Measurements from ENCODE around the gene SEMA3F.
A peak's percentile ranks its signal among the peaks of the same experiment; 100 is the strongest.

SEMA3F gene

DNA sequence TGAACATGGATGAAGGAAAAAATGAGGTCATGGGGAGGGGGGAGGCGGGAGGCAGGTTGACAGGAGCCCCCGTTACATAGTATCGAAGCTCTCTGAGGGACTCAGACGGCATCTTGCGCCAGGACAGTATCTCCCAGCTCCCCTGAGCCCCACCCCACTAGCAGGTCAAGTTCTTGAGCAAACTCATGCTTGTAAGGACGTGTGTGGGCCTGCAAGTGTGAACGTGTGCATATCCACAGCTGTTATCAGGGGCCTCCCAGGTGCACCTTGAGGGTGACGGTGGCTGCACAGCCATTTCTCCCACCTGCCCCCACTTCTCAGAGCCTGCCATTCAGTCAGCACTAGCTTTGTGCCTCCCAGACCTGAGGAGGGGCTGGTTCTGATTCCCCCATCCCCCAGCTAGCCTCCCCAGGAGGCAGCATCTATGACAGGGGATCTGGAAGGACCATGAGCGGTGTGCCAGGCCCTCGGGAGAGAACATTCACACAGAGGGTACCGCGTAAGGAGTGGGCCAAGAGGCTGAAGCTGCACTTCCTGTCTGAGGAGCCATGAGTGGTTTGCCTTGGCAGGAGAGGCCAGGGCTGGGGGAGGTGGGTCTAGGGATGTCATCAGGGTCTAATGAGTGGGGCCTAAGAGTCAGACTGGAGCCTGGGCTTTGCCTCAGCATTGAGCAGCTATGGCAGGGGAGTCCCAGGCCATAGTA, 2.9 kb downstream of the SEMA3F start:
- DNase-seq = peak; percentile 27

DNA sequence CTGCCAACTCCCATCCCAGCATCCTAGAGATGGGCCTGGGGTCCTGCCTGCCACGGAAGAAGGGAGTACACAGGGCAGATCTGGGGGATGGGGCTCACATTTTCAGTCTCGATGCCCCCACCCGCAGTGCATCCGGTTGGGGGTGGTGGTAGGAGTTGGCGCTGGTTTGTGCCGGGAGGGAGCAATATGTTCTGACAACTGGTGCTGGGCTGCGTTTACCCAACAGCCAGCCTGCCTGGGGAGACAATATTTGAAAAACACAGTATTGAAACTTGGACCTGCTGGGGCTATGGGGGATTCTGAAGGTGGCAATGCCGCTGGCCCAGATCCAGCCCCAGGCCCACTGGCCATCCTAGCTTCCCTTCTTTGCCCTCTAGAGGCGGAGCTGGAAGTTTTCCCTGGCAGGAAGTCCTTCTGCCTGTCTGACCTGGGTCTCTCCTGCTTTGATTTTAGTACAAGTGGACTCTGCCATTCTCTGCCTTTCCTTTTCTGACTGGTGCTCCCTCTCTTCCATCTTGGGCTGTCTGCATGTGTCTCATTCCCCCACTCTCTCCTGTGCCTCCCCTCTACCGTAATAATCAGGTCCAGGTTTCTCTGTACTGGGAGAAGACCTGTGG, 3.5 kb downstream of the SEMA3F start:
- no peak for DNase-seq

DNA sequence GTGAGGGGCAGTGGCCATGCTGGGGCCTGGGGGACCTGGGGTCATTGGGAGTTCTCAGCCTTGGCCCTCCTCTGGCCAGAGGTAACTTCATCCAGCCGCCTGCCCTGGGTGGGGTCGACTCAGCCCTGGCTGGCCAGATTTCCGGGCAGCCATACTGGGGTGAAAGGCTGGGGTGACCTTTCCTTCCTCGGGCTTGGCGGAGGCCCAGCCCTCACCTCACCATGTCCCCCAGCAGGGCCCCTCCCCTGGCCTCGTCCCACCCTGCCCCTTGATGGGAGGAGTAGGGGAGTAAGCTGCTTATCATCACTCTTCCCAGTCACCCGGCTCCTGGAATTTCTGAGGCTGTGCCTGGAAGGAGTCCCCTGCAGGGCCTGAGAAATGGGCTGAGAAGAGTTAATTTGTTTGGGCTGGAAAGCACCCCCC, 5.4 kb downstream of the SEMA3F start:
- DNase-seq = no peak

DNA sequence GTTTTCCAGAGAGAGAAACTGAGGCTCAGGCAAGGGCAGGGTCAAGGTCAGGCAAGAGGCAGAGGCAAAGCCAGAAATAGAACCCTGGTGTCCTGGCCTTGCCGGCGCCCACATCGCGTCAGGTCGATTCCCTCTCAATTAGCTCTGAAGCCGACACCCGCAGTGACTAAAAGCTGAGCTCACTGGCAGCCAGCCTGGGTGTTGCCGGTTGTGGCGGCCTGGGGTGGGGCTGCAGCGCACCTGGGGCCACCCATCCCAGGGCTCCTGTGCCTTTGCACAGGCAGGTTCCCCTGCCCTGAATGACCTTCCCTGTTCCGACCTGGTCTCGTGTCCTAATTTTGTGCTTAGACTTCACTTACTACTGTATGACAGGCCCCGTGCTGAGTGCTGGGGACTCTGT, 6.2 kb downstream of the SEMA3F start:
- peak; percentile 15 for DNase-seq

- DNase-seq = peak; percentile 46
Measured at GRCh38 chr3:50162034-50162883, 7.1 kb downstream of the SEMA3F start.

GRCh38 chr3:50163572-50164455, 8.7 kb downstream of the SEMA3F start:
- no peak for DNase-seq

GRCh38 chr3:50164481-50164880, 9.4 kb downstream of the SEMA3F start:
- no peak for DNase-seq

GRCh38 chr3:50164984-50165909, 10.1 kb downstream of the SEMA3F start:
- no peak for DNase-seq

GRCh38 chr3:50165910-50166538, 10.9 kb downstream of the SEMA3F start:
- peak; percentile 33 for DNase-seq

DNA sequence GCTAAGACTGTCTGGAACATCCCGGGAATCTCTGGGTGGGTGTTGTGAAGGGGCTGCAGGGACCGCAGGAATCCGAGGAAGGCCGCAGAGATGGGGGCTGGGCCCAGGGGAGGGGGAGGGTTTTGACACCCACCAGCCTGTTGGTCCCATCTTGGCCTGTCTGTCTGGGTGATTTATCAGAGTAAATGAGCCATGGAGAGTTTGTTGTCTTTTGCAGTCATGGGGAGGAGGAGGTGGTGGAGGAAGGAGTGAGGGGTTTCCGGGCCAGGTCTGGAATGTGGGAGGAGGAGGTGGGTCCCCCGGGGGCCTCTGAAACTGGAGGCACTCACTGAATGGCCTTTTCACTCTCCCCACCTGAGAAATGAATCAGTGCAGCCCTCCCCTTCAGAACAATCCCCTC, 11.5 kb downstream of the SEMA3F start:
- DNase-seq = peak; percentile 60

GRCh38 chr3:50167069-50167840, 12.1 kb downstream of the SEMA3F start:
- peak; percentile 81 for DNase-seq

DNA sequence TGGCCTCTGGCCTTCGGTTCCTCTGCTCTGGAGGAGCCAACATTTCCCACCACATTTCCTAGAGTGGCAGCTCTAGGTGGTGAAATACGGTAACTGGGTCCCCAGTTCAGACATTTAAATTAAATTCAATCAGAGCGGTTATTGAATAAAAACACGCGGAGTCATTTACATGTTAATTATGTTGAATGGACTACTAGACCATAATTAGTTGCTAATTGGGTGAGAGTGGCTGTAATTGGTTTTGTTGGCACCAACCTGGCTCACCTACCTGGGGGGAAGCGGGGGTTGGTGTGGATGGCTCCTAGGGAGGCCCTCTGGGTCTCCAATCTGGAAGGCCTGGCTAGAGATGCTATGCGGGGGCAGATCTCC, 12.7 kb downstream of the SEMA3F start:
- no peak for DNase-seq

GRCh38 chr3:50168388-50168787, 13.3 kb downstream of the SEMA3F start:
- DNase-seq = no peak

DNA sequence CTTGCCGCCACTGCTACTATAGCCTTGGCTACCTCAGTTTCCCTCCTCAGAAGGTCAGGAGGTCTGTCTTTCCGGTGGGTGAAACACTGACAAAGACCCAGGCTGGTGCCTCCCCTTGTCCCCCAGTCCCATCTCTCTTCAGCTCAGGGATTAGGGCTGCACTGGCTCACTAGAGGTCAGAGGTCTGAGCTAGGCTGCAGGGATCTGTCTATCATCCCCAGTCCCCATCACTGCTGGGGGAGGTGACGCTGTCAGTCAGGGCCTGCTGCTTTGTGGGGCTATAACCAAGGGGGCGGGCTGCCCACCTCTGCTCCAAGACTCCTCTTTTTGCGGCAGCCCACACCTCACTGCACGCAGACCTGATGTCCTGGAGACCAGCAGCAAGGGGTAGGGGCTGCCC, 13.7 kb downstream of the SEMA3F start:
- DNase-seq = peak; percentile 10

GRCh38 chr3:50169232-50169832, 14.2 kb downstream of the SEMA3F start:
- peak; percentile 43 for DNase-seq

GRCh38 chr3:50169858-50170257, 14.7 kb downstream of the SEMA3F start:
- DNase-seq = no peak

DNA sequence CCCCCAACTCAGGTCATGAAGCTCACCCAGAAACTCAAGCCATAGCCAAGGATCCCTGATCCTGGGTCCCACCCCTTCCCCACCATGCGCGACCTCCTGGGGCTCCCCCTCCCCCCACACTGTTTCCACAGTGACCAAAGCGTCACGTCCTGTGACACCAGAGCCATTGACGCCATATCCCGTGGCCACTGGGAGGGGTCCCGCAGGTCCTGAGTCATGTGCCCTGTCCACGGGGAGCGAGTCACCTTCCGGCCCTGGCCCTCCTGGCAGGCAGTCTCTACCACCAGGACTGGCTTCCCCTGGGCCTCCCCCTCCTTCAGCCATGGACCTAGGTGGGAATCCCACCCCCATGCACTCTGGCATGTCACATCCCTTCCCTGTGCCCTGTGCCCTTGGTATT, 15.6 kb downstream of the SEMA3F start:
- peak; percentile 75 for DNase-seq

GRCh38 chr3:50171540-50172301, 16.6 kb downstream of the SEMA3F start:
- peak; percentile 89 for DNase-seq

DNA sequence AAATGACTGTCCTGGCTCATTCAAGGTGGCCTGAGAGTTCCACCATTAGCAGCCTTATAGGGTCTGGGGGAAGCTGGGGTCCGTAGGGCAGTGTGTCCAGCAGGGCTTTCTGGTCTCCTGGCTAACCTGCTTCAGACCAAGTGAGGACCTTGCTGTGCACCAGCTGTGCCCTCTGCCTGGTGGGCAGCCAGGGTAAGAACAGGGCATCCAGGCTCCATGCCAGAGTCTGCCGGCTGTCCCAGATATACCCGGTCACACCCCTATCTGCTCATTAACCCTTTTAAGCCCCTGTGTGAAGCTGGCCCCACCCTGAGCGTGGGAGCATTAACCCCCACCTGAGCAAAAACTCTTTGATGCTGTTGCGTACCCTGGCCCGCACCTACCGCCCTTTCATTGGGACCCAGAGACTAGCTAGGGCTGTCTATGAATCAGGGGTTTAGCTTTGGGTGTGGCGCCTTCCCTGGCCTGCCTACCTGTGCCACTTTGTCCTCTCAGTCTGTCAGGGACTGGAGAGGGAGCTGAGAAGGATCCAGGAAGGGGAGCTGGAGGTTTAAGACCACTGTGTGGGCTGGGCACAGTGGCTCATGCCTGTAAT, 17.6 kb downstream of the SEMA3F start:
- no peak for DNase-seq

All from DMS53 (cell line).